SHP77 (cell line): ENCODE measurements around the gene PIGM.

Experiments
- DNase-seq, 2 experiments: peaks; one replicate each; lab custom pipeline; 2025; lab: John Stamatoyannopoulos, UW

The PIGM gene

DNA sequence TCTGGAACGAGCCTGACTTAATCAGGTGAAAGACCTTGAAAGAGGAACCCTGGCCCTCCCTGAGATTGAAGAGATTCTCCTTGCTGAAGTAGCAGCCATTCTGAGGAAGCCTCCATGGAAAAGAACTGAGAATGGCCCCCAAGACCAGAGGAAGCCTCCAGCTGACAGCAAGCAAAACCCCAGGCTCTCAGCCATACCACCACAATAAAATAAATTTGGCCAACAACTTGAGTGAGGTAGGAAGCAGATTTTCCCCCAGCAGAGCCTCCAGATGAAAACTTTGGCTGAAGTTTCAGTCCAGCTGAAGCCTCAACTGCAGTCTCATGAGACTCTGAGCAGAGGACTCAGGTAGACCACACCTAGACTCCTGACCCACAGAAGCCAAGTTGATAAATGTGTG lies 43.8 kb downstream of the PIGM start:
- DNase-seq: no peak

DNA sequence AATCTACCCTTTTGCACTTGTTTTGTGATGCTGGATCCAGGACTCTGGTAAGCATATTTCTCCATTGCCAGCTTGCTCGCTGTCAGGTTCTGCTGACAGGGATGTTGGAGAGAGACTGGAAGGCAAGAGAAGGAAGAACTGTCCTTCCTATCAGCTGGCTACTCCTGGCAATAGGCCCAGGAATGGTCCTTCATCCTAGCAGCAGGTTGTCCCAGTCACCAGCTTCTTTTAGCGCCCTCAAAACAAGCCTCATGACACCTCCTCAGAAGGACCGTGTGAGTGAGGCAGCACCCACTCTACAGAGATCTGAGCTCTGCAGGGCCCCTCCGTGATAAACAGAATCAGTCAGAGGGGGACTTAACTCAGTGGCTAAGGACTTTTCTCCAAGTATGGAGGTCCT lies 44.6 kb downstream of the PIGM start:
- no peak for DNase-seq

DNA sequence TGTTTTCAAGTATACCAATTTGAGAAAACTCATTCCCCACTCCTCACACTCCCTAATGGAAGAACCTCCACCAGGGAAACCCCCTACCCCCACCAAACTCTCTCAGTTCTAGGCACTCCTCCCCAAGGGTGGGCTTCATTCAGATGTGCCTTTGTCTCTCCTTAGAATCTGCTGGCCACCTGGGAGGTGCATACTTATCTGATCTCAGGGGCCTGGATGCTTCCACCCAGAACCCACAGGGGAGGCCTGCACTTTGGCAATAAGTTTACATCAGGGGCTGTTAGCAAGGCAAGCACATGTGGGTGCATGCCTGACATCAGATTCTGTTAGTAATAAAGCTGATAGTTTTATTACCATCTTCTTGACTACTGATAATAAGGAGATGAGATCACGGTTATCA lies 45.3 kb downstream of the PIGM start:
- no peak for DNase-seq

- no peak for DNase-seq
These were observed 45.7 kb downstream of the PIGM start for GRCh38 chr1:159986093-159986492.

GRCh38 chr1:159985473-159985872 lies 46.3 kb downstream of the PIGM start:
- DNase-seq: no peak

DNA sequence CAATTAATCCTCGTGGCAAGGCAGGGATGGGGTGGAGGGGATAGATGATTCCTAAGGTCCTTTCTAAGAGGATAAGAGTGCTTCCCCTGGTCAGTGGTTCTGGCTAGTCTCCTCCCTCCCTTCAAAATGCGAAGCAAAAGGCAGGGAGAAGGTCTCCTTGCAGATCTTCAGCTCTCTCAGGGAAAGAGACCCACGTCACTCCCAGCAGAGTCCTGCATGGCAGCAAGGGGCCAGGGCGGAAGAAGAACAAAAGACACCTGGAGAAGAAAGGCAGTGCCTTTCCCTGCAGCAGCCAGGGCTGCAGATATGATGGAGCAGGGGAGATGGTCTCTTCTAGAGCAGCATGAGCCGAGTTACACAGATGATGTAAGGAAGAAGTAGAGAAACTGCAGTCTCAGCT lies 48.1 kb downstream of the PIGM start:
- DNase-seq: no peak

DNA sequence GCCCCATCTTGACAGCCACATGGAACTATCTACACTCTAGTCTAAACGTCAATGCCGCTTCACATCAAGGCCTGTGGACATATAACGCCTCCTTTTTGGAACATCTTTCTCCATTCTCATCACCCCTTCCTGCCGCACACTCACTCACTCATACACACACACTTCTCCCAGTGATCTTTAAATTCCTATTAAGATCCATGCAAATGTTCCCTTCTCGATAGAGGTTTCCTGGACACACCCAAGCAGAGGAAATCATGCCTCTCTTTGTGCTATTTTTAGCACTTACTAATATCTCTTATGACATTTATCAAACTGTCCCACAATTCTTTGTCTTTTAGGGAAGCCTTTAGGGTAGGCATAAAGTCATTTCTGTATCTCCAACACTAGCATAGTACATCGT lies 49.5 kb downstream of the PIGM start:
- DNase-seq: no peak

DNA sequence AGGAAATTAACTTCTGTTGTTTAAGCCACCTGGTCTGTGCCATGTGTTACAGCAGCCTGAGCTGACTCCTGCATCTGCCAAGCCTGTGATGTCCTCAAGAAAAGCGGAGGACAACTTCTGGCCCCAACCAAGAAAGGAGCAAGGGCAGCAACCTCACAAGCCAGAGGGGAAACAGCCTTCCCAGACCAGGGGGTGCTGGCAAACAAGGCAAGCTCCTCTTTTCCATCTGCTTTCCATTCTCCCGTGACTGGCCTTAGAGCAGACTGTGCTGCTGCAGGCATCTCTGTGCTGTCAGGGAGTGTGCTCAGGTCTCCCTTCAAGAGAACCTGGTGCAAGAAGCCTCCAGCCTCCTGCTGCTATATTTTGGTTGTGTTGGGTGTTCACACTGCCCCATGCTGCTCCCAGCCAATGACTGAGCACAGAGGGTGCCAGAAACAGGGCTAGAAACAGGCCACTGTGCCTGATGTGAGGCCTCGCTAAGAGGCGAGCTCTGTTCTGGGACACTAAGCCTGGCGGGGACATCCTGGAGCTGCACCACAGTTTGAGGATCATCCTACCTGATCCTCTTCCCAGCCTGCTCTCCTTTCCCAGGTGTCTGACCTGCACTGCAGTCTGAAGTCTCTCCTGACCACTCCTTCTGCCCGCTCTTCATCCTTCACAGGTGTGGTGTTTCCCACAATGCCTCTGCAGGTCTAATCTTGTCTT lies 50.3 kb downstream of the PIGM start:
- no peak for DNase-seq

GRCh38 chr1:159980786-159981185 lies 51.0 kb downstream of the PIGM start:
- no peak for DNase-seq

DNA sequence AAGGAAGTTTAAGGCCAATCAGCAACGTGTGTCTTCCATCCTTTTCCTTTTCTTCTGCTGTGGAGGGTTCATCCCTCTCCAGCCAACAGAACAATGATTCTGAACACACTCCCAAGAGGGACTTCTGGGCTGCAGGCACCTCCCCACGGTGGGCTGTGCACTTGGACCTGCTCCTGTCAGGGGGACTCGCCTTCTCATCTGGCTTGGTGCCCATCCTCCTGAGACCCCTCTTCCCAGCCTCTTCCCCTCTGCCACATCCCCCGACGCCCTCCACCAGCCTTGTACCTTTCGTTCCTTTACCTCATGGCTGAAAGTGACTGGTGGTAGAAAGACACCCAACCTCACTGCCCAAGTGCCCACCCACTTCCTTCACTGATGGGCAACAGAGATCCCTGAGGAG lies 51.7 kb downstream of the PIGM start:
- no peak for DNase-seq

GRCh38 chr1:159979257-159979656 lies 52.5 kb downstream of the PIGM start:
- DNase-seq: no peak

DNA sequence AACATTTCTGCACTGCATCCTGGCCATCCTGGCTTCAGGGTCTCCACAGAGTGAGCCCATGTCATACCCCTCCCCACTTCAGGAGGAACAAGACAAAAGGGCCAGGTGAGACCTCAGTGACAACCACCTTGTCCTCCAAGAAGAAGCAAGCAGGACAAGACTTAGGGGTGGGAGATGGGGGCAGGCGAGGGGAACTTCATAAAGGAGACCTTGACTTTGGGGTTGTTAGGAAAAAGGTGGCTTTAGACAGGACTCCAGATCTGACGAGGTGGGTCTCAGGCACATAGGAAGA lies 53.7 kb downstream of the PIGM start:
- no peak for DNase-seq

DNA sequence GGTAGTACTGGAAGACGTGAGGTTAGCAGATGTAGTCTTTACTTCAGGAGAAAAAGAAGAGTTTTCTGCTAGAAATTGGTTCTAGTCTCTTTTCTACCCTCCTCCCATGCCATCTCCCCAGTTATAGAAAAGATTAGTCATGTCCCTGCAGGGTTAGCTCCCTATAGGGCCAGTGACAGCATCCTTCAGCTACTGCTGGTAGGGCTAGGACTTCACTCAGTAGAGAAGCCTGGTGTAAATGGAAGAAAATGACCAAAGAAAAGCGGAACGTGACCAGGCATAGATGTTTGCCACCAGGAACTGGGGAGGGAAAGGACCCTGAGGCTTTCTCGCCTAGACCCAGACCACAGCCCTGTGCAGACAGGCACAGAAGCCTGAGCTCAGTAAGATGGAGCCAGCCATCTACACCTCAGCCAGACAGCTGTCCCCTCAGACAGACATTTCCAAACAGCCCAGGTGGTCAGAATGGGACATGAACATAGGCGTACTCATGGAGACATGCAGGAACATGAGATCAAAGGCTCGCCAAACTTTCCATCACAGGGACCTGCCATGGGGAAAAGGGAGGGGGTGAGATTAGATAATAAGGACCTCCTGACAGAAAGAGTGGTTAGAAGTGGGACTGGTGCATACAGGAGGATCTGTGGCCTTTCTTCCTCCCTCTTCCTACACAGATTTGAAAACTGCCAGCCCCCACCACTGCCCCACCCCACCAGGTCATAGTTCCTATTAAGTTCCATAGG lies 54.3 kb downstream of the PIGM start:
- no peak for DNase-seq
